Activated CD4-positive, alpha-beta memory T cell treated with anti-CD3 and anti-CD28 coated beads, Interleukin-2, amount 10 ng/mL, durations not matched to agents 7 days and 5 days (primary cell): ENCODE results near the gene FEZ2. TPM values are rescaled to one million over a fixed set of nuclear protein-coding genes. Genes with fewer than 3 reads are reported as not detected.

ENCODE experiments used
- CTCF ChIA-PET: fragments of 350-600 bp; sonication (Branson Sonifier 250); formaldehyde crosslinking; loops from one replicate; lab custom pipeline; 2021; ENCODE audit warnings: antibody characterized with exemption, inconsistent platforms; lab: Charles Lee
- POLR2A ChIA-PET: fragments of 350-600 bp; sonication (Branson Sonifier 250); formaldehyde crosslinking; loops from one replicate; lab custom pipeline; 2021; ENCODE audit warnings: antibody characterized with exemption; lab: Charles Lee
- DNase-seq: peaks from one replicate; pipeline ENCODE4 v3.0.0-alpha.2; 2020
- H3K27ac Mint-ChIP-seq: one replicate; pipeline ENCODE4 v1.8.0; 2021; ENCODE audit warnings: mild to moderate bottlenecking, mixed read lengths
- H3K27me3 Mint-ChIP-seq: one replicate; pipeline ENCODE4 v1.8.0; 2021; ENCODE audit warnings: mixed read lengths
- H3K36me3 Mint-ChIP-seq: one replicate; pipeline ENCODE4 v1.8.0; 2021; ENCODE audit warnings: low read depth, mixed read lengths
- H3K4me1 Mint-ChIP-seq: one replicate; pipeline ENCODE4 v1.8.0; 2021; ENCODE audit warnings: mixed read lengths
- H3K4me3 Mint-ChIP-seq: one replicate; pipeline ENCODE4 v1.8.0; 2021; ENCODE audit warnings: mild to moderate bottlenecking, mixed read lengths
- H3K9me3 Mint-ChIP-seq: one replicate; pipeline ENCODE4 v1.8.0; 2021; ENCODE audit warnings: mixed read lengths
- total RNA-seq, 2 experiments: library from RNA; stranded (reverse); gene quantifications; one replicate each; pipeline ENCODE4 v1.2.3, GENCODE V29; 2021

Gene FEZ2, protein sequence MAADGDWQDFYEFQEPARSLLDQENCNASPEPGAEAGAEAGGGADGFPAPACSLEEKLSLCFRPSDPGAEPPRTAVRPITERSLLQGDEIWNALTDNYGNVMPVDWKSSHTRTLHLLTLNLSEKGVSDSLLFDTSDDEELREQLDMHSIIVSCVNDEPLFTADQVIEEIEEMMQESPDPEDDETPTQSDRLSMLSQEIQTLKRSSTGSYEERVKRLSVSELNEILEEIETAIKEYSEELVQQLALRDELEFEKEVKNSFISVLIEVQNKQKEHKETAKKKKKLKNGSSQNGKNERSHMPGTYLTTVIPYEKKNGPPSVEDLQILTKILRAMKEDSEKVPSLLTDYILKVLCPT
- 10 to 100 TPM; 12.3 to 16.5 TPM for total RNA-seq

DNA sequence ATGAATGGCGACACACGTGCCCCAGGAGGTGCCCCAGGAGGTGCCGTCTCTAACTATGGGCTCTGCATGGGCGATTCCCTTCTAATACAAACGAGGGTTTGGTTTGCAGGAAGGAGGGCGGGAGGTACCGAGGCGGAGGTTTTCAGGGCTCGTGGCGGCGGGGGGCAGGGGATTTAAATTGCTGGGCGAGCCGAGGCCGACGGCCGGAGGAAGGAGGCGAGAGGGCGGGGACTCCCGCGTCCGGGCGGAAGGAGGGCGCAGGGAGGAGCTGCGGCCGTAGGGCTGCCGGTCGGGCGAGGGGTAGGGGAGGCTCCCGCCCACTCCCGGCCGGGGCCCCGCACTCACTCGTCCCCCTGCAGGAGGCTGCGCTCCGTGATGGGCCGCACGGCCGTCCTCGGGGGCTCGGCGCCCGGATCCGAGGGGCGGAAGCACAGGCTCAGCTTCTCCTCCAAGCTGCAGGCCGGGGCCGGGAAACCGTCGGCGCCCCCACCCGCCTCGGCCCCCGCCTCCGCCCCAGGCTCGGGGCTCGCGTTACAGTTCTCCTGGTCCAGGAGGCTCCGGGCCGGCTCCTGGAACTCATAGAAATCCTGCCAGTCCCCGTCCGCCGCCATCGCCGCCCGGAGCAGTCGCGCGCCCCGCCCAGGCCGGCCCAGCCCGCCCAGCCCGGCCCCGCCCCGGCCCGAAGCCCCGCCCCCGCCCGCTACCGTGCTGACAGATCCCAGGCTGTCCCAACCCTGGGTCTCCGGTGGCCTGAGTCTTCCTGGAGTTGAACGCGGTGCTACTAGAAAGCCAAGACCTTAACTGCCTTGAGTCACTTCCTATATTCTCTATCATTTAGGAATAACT is at the start of gene FEZ2:
Gene FEZ2, minus strand, starts transcription at position 637 of the 846 bp plus-strand sequence. Its CDS starts 26 bp downstream, at position 611.
- peaks cover 9% of the 10 kb centered on the region for H3K36me3 Mint-ChIP-seq
- POLR2A ChIA-PET, result interaction anchor here (0.7 to 1.0 kb wide), 3 partner anchors 14 to 450 kb away, joined by 3 to 5 read pairs (median 3); no protein-coding TSS in a partner anchor
- CTCF ChIA-PET, result no interaction called here

GRCh38 chr2:36634981-36635597 is 37.1 kb upstream of the FEZ2 start:
- Mint-ChIP-seq H3K36me3 (no peaks in the 10 kb centered on the region), H3K4me3 (no peak overlapping the region), H3K9me3 (peaks cover 4% of the 10 kb centered on the region), H3K27ac (no peak overlapping the region), H3K27me3 (peaks cover 11% of the 10 kb centered on the region), H3K4me1 (peaks cover 5% of the 10 kb centered on the region)
- ChIA-PET POLR2A (no interaction called here), CTCF (no interaction called here)
- DNase-seq, result no peak

More for the DNA sequence above, at the start of gene FEZ2:
- Mint-ChIP-seq H3K27ac (peak within 1 kb of the TSS; percentile 77), H3K27me3 (no peaks in the 10 kb centered on the region), H3K9me3 (no peaks in the 10 kb centered on the region), H3K4me1 (peaks cover 18% of the 10 kb centered on the region), H3K4me3 (peak within 1 kb of the TSS; percentile 84)
- DNase-seq, result peak; percentile 72

DNA sequence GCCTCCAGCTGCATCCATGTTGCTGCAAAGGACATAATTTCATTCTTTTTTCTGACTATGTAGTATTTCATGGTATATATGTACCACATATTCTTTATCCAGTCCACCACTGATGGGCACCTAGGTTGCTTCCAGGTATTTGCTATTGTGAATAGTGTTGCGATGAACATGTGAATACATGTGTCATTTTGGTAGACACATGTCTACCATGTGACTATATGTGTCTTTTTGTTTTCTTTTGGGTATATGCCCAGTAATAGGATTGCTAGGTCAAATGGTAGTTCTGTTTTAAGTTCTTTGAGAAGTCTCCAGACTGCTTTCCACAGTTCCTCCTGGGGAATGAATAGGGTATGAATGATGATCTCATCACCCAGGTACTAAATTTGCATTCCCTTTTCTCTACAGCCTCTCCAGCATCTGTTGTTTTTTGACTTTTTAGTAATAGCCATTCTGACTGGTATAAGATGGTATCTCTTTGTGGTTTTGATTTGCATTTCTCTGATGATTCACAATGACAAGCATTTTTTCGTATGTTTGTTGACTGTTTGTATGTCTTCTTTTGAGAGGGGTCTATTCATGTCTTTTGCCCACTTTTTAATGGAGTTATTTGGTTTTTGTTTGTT is 35.6 kb upstream of the FEZ2 start:
- CTCF ChIA-PET, result no interaction called here
- Mint-ChIP-seq H3K27ac (no peak overlapping the region), H3K27me3 (peaks cover 4% of the 10 kb centered on the region), H3K4me3 (no peak overlapping the region), H3K4me1 (peaks cover 5% of the 10 kb centered on the region), H3K36me3 (no peaks in the 10 kb centered on the region), H3K9me3 (peaks cover 4% of the 10 kb centered on the region)
- POLR2A ChIA-PET, result no interaction called here
- no peak for DNase-seq

DNA sequence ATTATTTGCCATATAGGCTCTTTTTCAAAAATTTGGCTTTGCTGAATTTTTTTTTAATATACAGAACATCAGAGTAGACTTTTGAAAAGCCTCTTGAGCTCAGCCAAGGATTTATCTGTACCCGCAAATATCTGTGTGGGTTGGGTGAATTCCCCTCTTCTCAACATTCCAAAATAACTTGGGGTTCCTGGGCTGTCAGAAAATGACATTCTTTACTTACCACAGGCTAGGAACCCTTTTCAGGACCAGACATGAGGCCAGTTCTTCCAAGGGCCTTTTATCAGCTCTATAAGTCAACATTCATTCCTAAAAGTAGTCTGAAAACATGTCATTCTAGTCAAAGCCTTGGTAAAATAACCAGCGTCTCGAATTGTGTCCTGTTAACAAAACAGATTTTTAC is 28.8 kb upstream of the FEZ2 start:
- no peak for DNase-seq
- Mint-ChIP-seq H3K27me3 (peaks cover 9% of the 10 kb centered on the region), H3K27ac (no peak overlapping the region), H3K4me3 (no peak overlapping the region), H3K4me1 (no peaks in the 10 kb centered on the region), H3K9me3 (peaks cover 10% of the 10 kb centered on the region), H3K36me3 (no peaks in the 10 kb centered on the region)
- ChIA-PET POLR2A (no interaction called here), CTCF (no interaction called here)

GRCh38 chr2:36626071-36626470 is 28.1 kb upstream of the FEZ2 start:
- no peak for DNase-seq
- H3K27ac Mint-ChIP-seq, result no peak overlapping the region
- H3K4me1 Mint-ChIP-seq, result no peaks in the 10 kb centered on the region
- peaks cover 10% of the 10 kb centered on the region for H3K9me3 Mint-ChIP-seq
- CTCF ChIA-PET, result no interaction called here
- POLR2A ChIA-PET, result no interaction called here
- H3K36me3 Mint-ChIP-seq, result no peaks in the 10 kb centered on the region
- H3K27me3 Mint-ChIP-seq, result peaks cover 11% of the 10 kb centered on the region
- no peak overlapping the region for H3K4me3 Mint-ChIP-seq

GRCh38 chr2:36625304-36625703 is 27.3 kb upstream of the FEZ2 start:
- peaks cover 10% of the 10 kb centered on the region for H3K9me3 Mint-ChIP-seq
- H3K27ac Mint-ChIP-seq, result no peak overlapping the region
- H3K27me3 Mint-ChIP-seq, result peaks cover 11% of the 10 kb centered on the region
- H3K4me1 Mint-ChIP-seq, result no peaks in the 10 kb centered on the region
- ChIA-PET POLR2A (no interaction called here), CTCF (no interaction called here)
- no peak for DNase-seq
- no peak overlapping the region for H3K4me3 Mint-ChIP-seq
- H3K36me3 Mint-ChIP-seq, result no peaks in the 10 kb centered on the region

- Mint-ChIP-seq H3K4me1 (no peaks in the 10 kb centered on the region), H3K27ac (no peak overlapping the region), H3K9me3 (peaks cover 3% of the 10 kb centered on the region), H3K4me3 (no peak overlapping the region), H3K27me3 (peaks cover 11% of the 10 kb centered on the region), H3K36me3 (no peaks in the 10 kb centered on the region)
- DNase-seq, result no peak
- CTCF ChIA-PET, result no interaction called here
- POLR2A ChIA-PET, result no interaction called here
Observed at GRCh38 chr2:36620321-36620720, 22.4 kb upstream of the FEZ2 start.

GRCh38 chr2:36618381-36618780 is 20.4 kb upstream of the FEZ2 start:
- H3K4me3 Mint-ChIP-seq, result no peak overlapping the region
- POLR2A ChIA-PET, result no interaction called here
- H3K27ac Mint-ChIP-seq, result no peak overlapping the region
- H3K9me3 Mint-ChIP-seq, result no peaks in the 10 kb centered on the region
- no peak for DNase-seq
- CTCF ChIA-PET, result interaction anchor here (0.6 to 1.4 kb wide), 2 partner anchors 35 to 628 kb away, joined by 4 read pairs; no protein-coding TSS in a partner anchor
- H3K27me3 Mint-ChIP-seq, result peaks cover 12% of the 10 kb centered on the region
- H3K4me1 Mint-ChIP-seq, result no peaks in the 10 kb centered on the region
- no peaks in the 10 kb centered on the region for H3K36me3 Mint-ChIP-seq

DNA sequence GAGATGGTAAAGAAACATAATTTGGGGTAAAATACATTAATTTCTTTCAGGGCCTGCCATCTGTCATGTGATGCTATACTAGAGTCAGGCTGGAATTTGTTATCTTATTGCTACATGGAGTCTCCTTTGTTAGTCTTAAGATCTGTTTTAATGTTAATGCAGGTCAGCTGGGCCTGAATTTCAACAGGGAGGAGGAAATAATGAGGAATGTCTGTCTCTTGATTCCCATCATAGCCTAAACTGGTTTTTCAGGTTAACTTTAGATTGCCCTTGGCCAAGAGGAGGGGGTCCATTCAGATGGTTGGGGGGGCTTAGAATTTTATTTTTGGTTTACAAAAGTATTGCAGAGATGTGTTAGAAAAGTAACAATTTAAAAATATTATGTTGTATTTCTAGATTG is 19.0 kb upstream of the FEZ2 start:
- H3K9me3 Mint-ChIP-seq, result no peaks in the 10 kb centered on the region
- H3K4me1 Mint-ChIP-seq, result no peaks in the 10 kb centered on the region
- ChIA-PET POLR2A (no interaction called here), CTCF (interaction anchor here (1.4 kb wide), 1 partner anchor 34 kb away, joined by 4 read pairs; no protein-coding TSS in a partner anchor)
- H3K27me3 Mint-ChIP-seq, result peaks cover 10% of the 10 kb centered on the region
- no peak overlapping the region for H3K27ac Mint-ChIP-seq
- DNase-seq, result no peak
- H3K4me3 Mint-ChIP-seq, result no peak overlapping the region
- no peaks in the 10 kb centered on the region for H3K36me3 Mint-ChIP-seq

DNA sequence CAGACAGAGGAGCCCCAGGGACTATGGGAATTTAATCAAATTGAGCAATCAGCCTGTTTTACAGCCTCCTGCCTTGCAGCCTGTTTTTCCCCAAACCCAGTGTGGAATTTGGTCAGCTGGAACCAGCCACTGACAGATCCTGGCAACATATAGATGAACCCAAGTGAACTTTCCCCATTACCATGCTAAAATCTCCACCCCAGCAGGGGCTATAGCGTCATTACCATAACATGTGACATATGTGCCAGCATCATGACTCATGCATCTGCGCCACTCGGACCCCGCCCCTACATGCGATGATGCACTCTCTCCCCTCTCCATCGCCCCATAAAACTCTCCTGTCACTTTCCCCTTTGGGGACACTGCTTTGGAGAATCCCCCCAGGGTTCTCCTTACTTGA is 17.3 kb upstream of the FEZ2 start:
- no peak for DNase-seq
- H3K36me3 Mint-ChIP-seq, result no peaks in the 10 kb centered on the region
- H3K4me1 Mint-ChIP-seq, result no peaks in the 10 kb centered on the region
- ChIA-PET POLR2A (no interaction called here), CTCF (no interaction called here)
- no peak overlapping the region for H3K27ac Mint-ChIP-seq
- H3K9me3 Mint-ChIP-seq, result no peaks in the 10 kb centered on the region
- peaks cover 7% of the 10 kb centered on the region for H3K27me3 Mint-ChIP-seq
- H3K4me3 Mint-ChIP-seq, result no peak overlapping the region

GRCh38 chr2:36613801-36614200 is 15.8 kb upstream of the FEZ2 start:
- ChIA-PET POLR2A (no interaction called here), CTCF (no interaction called here)
- no peak overlapping the region for H3K4me3 Mint-ChIP-seq
- peaks cover 7% of the 10 kb centered on the region for H3K27me3 Mint-ChIP-seq
- H3K9me3 Mint-ChIP-seq, result no peaks in the 10 kb centered on the region
- H3K36me3 Mint-ChIP-seq, result no peaks in the 10 kb centered on the region
- H3K4me1 Mint-ChIP-seq, result no peaks in the 10 kb centered on the region
- no peak overlapping the region for H3K27ac Mint-ChIP-seq
- no peak for DNase-seq

DNA sequence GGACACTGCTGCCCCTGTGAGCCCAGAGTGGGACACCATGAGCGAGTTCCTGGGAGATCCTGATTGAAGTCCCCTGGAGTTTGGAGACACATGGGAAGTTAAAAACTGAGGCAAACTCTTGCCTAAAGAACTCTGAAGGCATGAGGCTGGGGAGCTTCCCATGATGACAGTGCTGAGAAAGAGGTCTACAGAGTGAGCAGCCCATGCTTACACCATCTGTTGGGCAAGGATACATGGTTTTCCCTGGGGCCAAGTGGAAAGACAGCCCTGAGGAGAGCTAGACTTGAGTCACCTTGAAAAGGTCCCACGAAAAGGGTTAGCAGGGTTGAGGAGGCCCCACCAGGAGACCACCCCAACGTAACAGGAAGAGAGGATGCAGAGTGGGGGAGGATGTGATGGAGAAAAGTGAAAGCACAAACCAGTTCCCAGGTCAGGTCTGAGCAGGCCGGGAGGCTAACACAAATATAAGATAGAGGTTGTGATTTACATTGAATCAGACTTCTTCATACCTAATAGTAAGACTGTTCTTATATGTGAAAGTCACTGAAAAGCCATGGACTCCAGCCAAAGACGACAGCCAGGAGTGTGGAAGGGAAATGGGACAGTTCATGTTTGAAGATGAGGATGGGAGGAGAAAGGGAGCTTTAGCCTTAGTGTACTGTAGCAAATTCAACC is 13.5 kb upstream of the FEZ2 start:
- POLR2A ChIA-PET, result no interaction called here
- Mint-ChIP-seq H3K27ac (no peak overlapping the region), H3K4me1 (no peaks in the 10 kb centered on the region), H3K4me3 (no peak overlapping the region), H3K27me3 (peaks cover 10% of the 10 kb centered on the region), H3K36me3 (no peaks in the 10 kb centered on the region), H3K9me3 (no peaks in the 10 kb centered on the region)
- CTCF ChIA-PET, result no interaction called here
- DNase-seq, result no peak
